ENCODE results near the gene DALRD3.

DALRD3 gene

DNA sequence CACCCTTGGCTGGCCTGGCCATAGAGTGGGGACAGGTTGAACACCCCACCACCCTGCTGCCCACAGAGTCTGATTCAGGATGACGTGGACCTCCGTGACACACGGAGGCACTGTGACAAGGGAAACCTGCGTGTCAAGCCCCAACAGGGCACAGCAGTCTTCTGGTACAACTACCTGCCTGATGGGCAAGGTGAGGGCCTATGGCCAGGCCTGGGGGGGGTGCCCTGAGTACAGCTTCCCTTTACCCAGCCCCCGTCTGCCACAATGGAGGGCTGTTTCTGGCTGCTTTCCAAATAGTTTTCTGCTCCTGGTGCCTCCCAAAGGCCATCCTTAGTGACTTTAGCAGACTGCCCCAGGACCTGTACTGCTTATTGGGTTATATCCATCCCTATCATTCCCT is 12.4 kb downstream of the DALRD3 start:
- no peak for DNase-seq (ENCODE audit: low read depth, low spot score)

DNA sequence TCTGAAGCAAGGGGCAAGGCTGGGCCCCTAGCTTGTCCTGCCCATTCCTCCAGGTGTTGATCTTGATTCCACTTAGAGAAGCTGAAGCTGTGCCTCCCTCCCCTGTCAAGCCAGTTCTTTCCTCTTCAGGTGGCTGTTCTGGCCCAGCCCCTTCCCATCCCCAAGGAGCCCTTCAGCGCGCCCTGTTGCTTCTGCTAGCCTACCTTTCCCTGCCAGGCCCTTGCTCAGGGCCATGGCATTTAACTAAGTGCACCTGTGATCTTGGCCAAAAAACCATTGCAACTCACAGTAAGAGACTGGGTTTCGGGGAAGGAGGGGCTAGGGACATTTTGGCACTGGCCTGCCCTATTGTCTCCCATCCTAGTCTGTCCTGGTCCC is 13.1 kb downstream of the DALRD3 start:
- no peak for DNase-seq (ENCODE audit: low read depth, low spot score)

- DNase-seq (ENCODE audit: low read depth, low spot score) = no peak
Measured at GRCh38 chr3:49004352-49005302, 13.8 kb downstream of the DALRD3 start.

DNA sequence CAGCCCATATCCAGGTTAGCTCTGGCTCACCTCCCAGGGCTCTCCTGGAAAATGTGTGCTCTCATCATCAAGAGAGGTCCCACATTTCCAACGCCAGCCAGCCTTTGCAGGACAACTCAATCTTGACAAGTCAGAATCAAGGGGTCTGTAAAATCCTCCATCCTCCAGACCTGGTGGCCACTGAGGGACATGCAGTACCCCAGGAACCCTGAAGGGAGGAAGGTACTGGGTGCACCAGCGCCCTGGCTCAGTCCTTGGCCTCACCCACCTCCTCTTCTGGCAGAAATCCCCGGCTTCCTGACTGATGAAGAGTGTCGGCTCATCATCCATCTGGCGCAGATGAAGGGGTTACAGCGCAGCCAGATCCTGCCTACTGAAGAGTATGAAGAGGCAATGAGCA is 17.2 kb downstream of the DALRD3 start:
- DNase-seq (ENCODE audit: low read depth, low spot score) = no peak

DNA sequence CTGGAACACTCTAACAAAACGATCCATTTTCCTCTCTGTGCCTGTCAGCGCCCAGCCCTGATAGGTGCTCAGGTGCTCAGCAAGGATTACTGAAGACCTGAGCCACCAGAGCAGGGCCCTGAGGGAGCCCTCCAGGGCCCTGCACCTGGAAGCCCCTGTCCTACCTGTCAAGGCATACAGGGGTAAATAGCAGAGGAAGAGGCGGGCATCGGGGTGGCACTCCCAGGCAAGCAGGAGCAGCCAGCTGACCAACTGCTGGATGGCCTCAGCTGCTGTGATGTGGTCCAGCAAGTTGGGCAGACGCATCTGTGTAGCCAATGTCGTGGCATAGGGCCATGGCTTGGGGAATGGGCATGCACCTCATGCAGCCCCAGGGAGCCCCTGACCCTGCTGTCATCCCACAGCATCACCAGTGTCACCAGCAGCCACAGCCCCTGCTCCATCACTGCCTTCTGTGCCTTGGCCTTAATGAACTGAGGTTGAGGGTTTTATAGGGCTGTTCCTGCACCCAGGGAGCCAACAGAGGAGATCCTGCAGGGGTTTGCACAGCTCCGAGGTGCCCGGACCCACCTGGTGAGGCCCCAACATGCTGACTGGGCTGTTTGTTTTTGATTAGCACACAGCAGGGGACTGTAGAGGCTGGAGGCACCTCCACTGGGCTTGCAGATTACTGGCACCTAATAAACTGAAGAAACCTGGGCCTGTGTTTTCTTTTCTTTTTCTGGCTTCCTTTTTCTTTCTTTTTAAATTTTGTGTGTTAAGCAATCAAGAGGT is 19.1 kb downstream of the DALRD3 start:
- DNase-seq (ENCODE audit: low read depth, low spot score) = no peak

DNA sequence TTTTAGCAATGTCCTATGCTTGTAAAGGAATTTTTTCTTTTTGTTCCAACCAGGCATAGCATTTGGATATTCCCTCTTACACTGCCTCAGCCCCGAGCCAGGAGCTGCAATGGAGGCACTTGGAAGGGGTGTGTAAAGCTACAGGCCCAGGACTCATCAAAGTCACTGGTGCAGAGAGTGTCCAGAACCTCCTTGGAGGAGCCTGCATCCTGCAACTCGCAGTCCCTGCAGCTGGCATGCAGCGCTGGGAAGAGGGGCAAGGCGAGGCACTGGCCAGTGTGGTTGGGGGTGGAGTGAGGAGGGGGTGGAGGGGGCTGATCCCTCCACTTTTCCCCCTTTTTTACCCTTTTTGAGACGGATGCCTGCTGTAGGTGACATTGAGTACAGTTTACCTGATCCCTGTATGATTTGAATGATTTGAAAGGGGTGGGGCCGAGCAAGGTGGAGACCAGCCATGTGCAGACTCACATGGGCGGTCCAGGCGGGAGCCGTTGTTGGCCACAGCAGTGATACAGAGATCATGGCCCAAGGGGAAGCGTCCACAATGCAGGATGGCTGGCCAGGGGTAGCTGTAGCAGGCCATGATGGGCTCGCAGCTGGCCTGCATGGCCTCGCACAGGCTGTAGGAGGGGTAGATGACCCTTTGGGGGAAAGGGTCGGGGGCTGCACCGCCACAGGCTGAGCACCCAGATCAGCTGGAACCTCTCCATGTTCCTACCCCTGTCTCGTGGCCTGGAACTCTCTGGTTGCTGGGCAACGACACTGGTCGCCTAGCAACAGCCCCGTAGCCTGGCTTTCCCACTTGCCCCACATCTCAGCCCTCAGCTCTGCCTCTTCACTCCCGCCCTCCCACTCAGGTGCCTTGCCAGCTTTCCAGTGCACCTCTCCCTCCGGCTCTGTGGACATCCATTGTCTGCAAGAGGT is 20.4 kb downstream of the DALRD3 start:
- no peak for DNase-seq (ENCODE audit: low read depth, low spot score)

DNA sequence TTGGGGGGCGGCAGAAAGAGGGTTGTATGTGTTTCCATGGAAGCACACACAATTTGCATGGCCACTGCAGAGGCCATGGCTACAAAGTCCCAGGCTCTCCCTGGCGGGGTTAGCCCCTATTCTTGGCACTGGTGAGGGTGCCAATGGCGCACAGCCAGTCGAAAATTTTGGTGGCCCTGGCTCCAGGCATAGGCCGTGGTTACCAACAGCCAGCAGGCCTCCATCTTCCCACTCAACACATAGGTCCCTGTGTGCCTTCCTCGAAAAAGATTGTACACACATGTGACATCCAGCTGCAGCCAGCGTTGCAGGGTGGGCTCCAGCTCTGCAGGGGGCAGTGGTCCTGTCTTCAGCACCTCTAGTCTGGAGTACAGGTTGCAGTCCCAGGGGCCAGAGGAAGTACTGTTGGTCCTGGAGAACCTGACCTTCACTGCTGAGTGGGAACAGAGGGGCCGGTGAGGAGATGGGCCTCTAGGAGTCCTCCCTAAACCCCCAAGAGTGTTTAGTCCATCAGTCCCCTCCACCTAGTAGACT is 21.2 kb downstream of the DALRD3 start:
- DNase-seq (ENCODE audit: low read depth, low spot score) = no peak

- DNase-seq (ENCODE audit: low read depth, low spot score) = no peak
Measured at GRCh38 chr3:48996640-48997039, 21.7 kb downstream of the DALRD3 start.

- DNase-seq (ENCODE audit: low read depth, low spot score) = no peak
Measured at GRCh38 chr3:48993834-48994233, 24.5 kb downstream of the DALRD3 start.

DNA sequence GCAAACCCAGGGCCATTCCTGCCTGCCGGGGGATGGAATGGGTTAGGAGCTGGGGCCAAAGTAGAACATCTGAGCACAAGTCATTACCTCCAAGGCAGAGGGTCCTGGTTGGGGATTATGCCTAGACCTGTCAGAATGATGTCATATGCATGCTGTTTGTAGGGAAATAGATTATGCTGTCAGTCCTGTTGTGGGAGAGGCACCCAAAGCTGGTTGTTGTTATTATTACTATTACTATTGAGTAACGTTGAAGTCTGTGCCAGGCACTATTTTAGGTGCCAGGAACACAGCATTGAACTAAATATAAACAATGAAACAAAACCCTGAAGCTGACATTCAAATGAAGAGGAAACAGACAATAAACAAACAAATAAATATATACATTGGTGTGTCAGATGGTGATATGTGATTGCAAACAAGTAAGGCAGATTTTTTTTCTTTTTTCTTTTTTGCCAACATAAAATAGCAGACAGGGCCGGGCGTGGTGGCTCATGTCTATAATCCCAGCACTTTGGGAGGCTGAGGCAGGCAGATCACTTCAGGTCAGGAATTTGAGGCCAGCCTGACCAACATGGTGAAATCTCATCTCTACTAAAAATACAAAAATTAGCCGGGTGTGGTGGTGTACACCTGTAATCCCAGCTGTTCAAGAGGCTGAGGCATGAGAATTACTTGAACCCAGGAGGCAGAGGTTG is 26.4 kb downstream of the DALRD3 start:
- no peak for DNase-seq (ENCODE audit: low read depth, low spot score)

- no peak for DNase-seq (ENCODE audit: low read depth, low spot score)
Measured at GRCh38 chr3:48990636-48991469, 27.5 kb downstream of the DALRD3 start.

DNA sequence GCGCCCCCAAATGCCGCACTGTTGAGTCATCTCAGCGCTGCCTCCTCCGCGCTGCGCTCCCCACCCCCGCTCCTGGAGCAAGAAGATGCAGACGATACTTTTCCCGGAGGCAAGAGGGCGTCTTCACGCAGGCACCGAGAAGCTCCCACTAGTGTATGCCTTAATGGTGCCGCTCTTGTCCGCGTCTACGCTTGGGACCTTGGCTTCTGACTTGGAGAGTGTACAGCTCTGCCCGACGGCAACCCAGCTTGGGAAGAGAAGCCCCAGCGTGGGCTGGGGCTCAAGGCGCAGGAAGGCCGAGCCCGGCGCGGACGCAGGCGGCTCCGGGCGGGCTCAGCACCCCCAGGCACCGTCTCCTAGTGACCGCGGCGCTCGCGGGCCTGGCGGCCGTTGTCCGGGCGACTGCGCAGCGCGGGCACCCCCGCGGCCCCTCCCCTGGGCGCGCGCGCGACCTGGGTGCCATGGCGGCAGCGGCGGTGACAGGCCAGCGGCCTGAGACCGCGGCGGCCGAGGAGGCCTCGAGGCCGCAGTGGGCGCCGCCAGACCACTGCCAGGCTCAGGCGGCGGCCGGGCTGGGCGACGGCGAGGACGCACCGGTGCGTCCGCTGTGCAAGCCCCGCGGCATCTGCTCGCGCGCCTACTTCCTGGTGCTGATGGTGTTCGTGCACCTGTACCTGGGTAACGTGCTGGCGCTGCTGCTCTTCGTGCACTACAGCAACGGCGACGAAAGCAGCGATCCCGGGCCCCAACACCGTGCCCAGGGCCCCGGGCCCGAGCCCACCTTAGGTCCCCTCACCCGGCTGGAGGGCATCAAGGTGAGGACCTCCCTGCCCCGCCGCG is 28.4 kb downstream of the DALRD3 start, which contains the start of gene P4HTM:
Gene P4HTM, plus strand, starts transcription at position 446 of the 840 bp plus-strand sequence. Its CDS starts 16 bp downstream, at position 462.
- no peak for DNase-seq (ENCODE audit: low read depth, low spot score)

- DNase-seq (ENCODE audit: low read depth, low spot score) = no peak
Measured at GRCh38 chr3:48989126-48989795, 29.1 kb downstream of the DALRD3 start.

- no peak for DNase-seq (ENCODE audit: low read depth, low spot score)
Measured at GRCh38 chr3:48985831-48986376, 32.5 kb downstream of the DALRD3 start.

DNA sequence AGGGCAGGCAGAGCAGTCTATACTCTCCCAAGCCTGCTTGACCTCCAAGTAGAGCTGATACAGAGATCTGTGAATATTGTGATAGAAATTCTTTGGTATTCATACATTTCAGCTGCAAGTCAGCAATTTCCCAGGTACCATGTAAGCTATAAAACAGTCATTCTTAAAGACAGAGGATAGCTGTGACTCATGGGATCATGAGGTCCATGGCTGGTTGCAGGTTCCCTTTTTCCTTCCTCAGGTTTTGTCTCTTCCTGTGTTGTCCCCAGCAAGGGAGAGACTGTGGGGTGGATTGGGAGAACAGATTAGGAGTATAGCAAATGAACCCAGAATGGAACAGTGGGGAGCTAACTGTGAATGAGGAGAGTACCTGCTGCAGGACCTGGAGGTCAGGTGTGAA is 33.7 kb downstream of the DALRD3 start:
- DNase-seq (ENCODE audit: low read depth, low spot score) = no peak

- DNase-seq (ENCODE audit: low read depth, low spot score) = no peak
Measured at GRCh38 chr3:48983096-48983495, 35.3 kb downstream of the DALRD3 start.

GRCh38 chr3:48982686-48983085 is 35.7 kb downstream of the DALRD3 start:
- DNase-seq (ENCODE audit: low read depth, low spot score) = no peak

GRCh38 chr3:48982016-48982415 is 36.4 kb downstream of the DALRD3 start:
- no peak for DNase-seq (ENCODE audit: low read depth, low spot score)
